HCT116 (cell line): ENCODE results near the gene DDX23. TPM values are rescaled to one million over a fixed set of nuclear protein-coding genes. Genes with fewer than 3 reads are reported as not detected.

Experiments
- ATAC-seq: fragments of 200-7000 bp; cut with Tn5 transposase; 2 replicates; pipeline ENCODE4 v1.9.1; 2020; ENCODE audit warnings: mild to moderate bottlenecking, moderate library complexity
- BruUV-seq: library from RNA; stranded (reverse); fragments of 400-500 nt; replicated peaks from 2 replicates; lab custom pipeline; 2021; lab: Mats Ljungman, UMichigan
- CTCF ChIA-PET: fragments of 300-600 bp; sonication (Branson Sonifier 250); formaldehyde crosslinking; loops from one replicate; lab custom pipeline; 2021; ENCODE audit warnings: antibody characterized with exemption; lab: Charles Lee
- POLR2A ChIA-PET: fragments of 300-600, 350-600 bp; sonication (Branson Sonifier 250); formaldehyde crosslinking; loops from one replicate; lab custom pipeline; 2021; ENCODE audit warnings: antibody characterized with exemption; lab: Charles Lee
- RAD21 ChIA-PET, 2 experiments: fragments of 300-600 bp; sonication (Branson Sonifier 250); formaldehyde crosslinking; loops; one replicate each; lab custom pipeline; 2023; ENCODE audit warnings: low total read pairs in 2 of 2; ENCODE audit not compliant: uncharacterized antibody in 2 of 2, unreplicated experiment in 2 of 2, low non-redundant PET in 1 of 2; lab: Charles Lee
- DNase-seq: peaks from one replicate; pipeline ENCODE4 v3.0.0-alpha.2; 2010; ENCODE audit warnings: low read depth, low spot score
- H2AFZ ChIP-seq: fragments of 200-600 bp; shearing (Covaris generic), sonication (generic); 2 replicates; pipeline ENCODE4 v1.6.1; 2017; ENCODE audit warnings: low read depth, mixed run types, mixed read lengths, antibody characterized with exemption, low read length; ENCODE audit not compliant: poor library complexity, severe bottlenecking
- H3K27ac ChIP-seq: 2 replicates; pipeline ENCODE4 v1.5.1; 2012; ENCODE audit warnings: low read depth, low read length
- H3K27me3 ChIP-seq: fragments of 200-600 bp; sonication (generic); 2 replicates; pipeline ENCODE4 v1.6.1; 2016; ENCODE audit warnings: mixed run types, low read length, mixed read lengths; ENCODE audit not compliant: insufficient read depth
- H3K36me3 ChIP-seq, 2 experiments: fragments of 200-500 bp in 1 of 2; fragments of 200-600 bp in 1 of 2; sonication (Bioruptor generic) in 1 of 2; sonication (generic) in 1 of 2; 2 replicates each; pipeline versions ENCODE4 v1.5.1 to v1.6.1; 2014 to 2016; ENCODE audit warnings: low read length in 2 of 2, inconsistent platforms in 1 of 2, mixed read lengths in 1 of 2, mixed run types in 1 of 2; ENCODE audit not compliant: insufficient read depth in 2 of 2, control insufficient read depth in 1 of 2
- H3K4me1 ChIP-seq, 2 experiments: fragments of 200-600 bp in 1 of 2; sonication (generic) in 1 of 2; 2 replicates each; pipeline versions ENCODE4 v1.5.1 to v1.6.1; 2012 to 2017; ENCODE audit warnings: low read length in 2 of 2, inconsistent platforms in 1 of 2, mild to moderate bottlenecking in 1 of 2, mixed read lengths in 1 of 2, mixed run types in 1 of 2, moderate library complexity in 1 of 2; ENCODE audit not compliant: insufficient read depth in 2 of 2, control insufficient read depth in 1 of 2
- H3K4me2 ChIP-seq: fragments of 200-600 bp; sonication (generic); 2 replicates; pipeline ENCODE4 v1.6.1; 2017; ENCODE audit warnings: mixed run types, low read length, mixed read lengths
- H3K4me3 ChIP-seq, 2 experiments: fragments of 200-600 bp in 1 of 2; sonication (generic) in 1 of 2; replicated peaks in 1 of 2; 2 replicates each; pipeline ENCODE4 v1.5.1; 2011 to 2016; ENCODE audit warnings: low read length in 2 of 2, control low read depth in 1 of 2, low read depth in 1 of 2, mild to moderate bottlenecking in 1 of 2, mixed read lengths in 1 of 2, mixed run types in 1 of 2
- H3K79me2 ChIP-seq: fragments of 200-600 bp; sonication (generic); 2 replicates; pipeline ENCODE4 v1.6.1; 2017; ENCODE audit warnings: mild to moderate bottlenecking, mixed run types, low read length, moderate library complexity, mixed read lengths; ENCODE audit not compliant: insufficient read depth
- H3K9ac ChIP-seq: fragments of 200-600 bp; sonication (generic); 2 replicates; pipeline ENCODE4 v1.6.1; 2016; ENCODE audit warnings: low read length, mixed read lengths
- H3K9me2 ChIP-seq: fragments of 200-600 bp; sonication (generic), shearing (Covaris generic); 2 replicates; pipeline ENCODE4 v1.6.1; 2017; ENCODE audit warnings: mixed run types, mild to moderate bottlenecking, moderate library complexity; ENCODE audit not compliant: insufficient read depth
- H3K9me3 ChIP-seq, 2 experiments: fragments of 200-500 bp in 1 of 2; fragments of 200-600 bp in 1 of 2; sonication (Bioruptor generic) in 1 of 2; sonication (generic) in 1 of 2; 2 replicates each; pipeline ENCODE4 v1.6.1; 2014 to 2017; ENCODE audit warnings: low read length in 2 of 2, mixed read lengths in 2 of 2, inconsistent platforms in 1 of 2, low read depth in 1 of 2, mild to moderate bottlenecking in 1 of 2, mixed run types in 1 of 2, moderate library complexity in 1 of 2; ENCODE audit not compliant: control insufficient read depth in 1 of 2, insufficient read depth in 1 of 2
- H4K20me1 ChIP-seq: fragments of 200-600 bp; sonication (generic), shearing (Covaris generic); 2 replicates; pipeline ENCODE4 v1.6.1; 2017; ENCODE audit warnings: mixed run types, mild to moderate bottlenecking, moderate library complexity; ENCODE audit not compliant: insufficient read depth
- CEBPB ChIP-seq: IDR thresholded peaks from 2 replicates; pipeline ENCODE4 v1.6.1; 2012; ENCODE audit warnings: low read depth
- CTCF ChIP-seq, 3 experiments: fragments of 200-600 bp in 1 of 3; sonication (generic) in 1 of 3; IDR thresholded peaks in 2 of 3; conservative IDR thresholded peaks in 1 of 3; 2 replicates each; pipeline ENCODE4 v1.5.1; 2012 to 2017; ENCODE audit warnings: low read depth in 2 of 3, low read length in 2 of 3, antibody characterized with exemption in 1 of 3, borderline replicate concordance in 1 of 3, control low read depth in 1 of 3, mild to moderate bottlenecking in 1 of 3, mixed read lengths in 1 of 3, mixed run types in 1 of 3, moderate library complexity in 1 of 3; ENCODE audit not compliant: insufficient read depth in 1 of 3
- ELF1 ChIP-seq: IDR thresholded peaks from 2 replicates; pipeline ENCODE4 v1.6.1; 2012; ENCODE audit warnings: low read depth, borderline replicate concordance
- EZH2phosphoT487 ChIP-seq: fragments of 200-600 bp; IDR thresholded peaks from 2 replicates; pipeline ENCODE4 v1.6.1; 2018; ENCODE audit warnings: antibody characterized with exemption, borderline replicate concordance
- FOSL1 ChIP-seq: IDR thresholded peaks from 2 replicates; pipeline ENCODE4 v1.6.1; 2012; ENCODE audit warnings: low read depth
- JUND ChIP-seq: IDR thresholded peaks from 2 replicates; pipeline ENCODE4 v1.6.1; 2012
- POLR2A ChIP-seq: IDR thresholded peaks from 2 replicates; pipeline ENCODE4 v1.7.0; 2011; ENCODE audit warnings: borderline replicate concordance; ENCODE audit not compliant: insufficient read depth, insufficient read length; ENCODE audit errors: extremely low read depth
- POLR2AphosphoS5 ChIP-seq: IDR thresholded peaks from 2 replicates; pipeline ENCODE4 v1.6.1; 2011; ENCODE audit warnings: mild to moderate bottlenecking, low read depth, low read length, moderate library complexity
- RAD21 ChIP-seq: IDR thresholded peaks from 2 replicates; pipeline ENCODE4 v1.6.1; 2012; ENCODE audit warnings: low read depth, mild to moderate bottlenecking
- SRF ChIP-seq: IDR thresholded peaks from 2 replicates; pipeline ENCODE4 v1.6.1; 2012; ENCODE audit warnings: low read depth
- TCF7L2 ChIP-seq: IDR thresholded peaks from 2 replicates; pipeline ENCODE4 v1.7.0; 2011; ENCODE audit warnings: borderline replicate concordance, inconsistent platforms; ENCODE audit not compliant: insufficient read depth, insufficient read length; ENCODE audit errors: extremely low read depth
- YY1 ChIP-seq: IDR thresholded peaks from 2 replicates; pipeline ENCODE4 v1.6.1; 2011; ENCODE audit warnings: low read length, low read depth, moderate library complexity, mild to moderate bottlenecking; ENCODE audit not compliant: insufficient replicate concordance; ENCODE audit errors: extremely low read depth
- ZFX ChIP-seq: fragments of 450-650 bp; IDR thresholded peaks from 2 replicates; pipeline ENCODE4 v1.6.1; 2017
- intact Hi-C: fragments of 100-400 bp; cut with micrococcal nuclease; formaldehyde crosslinking; loops from 2 replicates; pipeline ENCODE4 v1.10.0; 2022
- total RNA-seq: library from RNA; stranded (reverse); gene quantifications from one replicate; pipeline ENCODE4 v1.2.1, GENCODE V29; 2021; ENCODE audit not compliant: unreplicated experiment
- TF ChIP-seq, protein P1 (sequence below): IDR thresholded peaks from 2 replicates; pipeline ENCODE4 v1.6.1; 2012

The DDX23 gene
- total RNA-seq, 1 experiment from 2014 or later, result 75.0 TPM

DNA sequence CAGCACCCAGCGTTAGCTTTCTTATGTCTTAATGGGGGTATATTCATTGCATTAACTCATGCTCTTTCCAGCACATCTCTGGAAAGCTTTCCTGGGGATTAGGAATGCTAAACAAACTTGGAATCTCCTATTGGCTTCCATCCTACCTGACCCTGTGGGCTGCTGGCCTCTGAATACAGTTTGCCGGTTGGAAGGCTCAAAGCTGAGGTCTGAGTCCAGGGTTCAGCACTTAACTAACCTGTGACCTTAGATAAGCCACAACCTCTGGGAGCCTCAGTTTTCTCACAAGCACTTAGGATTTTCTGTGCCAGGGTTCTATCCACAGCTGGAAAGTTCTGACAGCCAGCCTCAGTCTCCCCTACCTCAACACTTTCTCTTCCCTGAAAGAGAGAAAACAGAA lies 26.6 kb upstream of the DDX23 start:
- ATAC-seq, result no peak
- H3K4me1 ChIP-seq, result peaks cover 0 to 1% of the 10 kb centered on the region in 2 experiments; a peak in 1 of 4 replicates
- H3K9me2 ChIP-seq, result no peaks in the 10 kb centered on the region
- no peaks in the 10 kb centered on the region for H4K20me1 ChIP-seq
- intact Hi-C loops, result no loop called here
- H3K27ac ChIP-seq, result no peak overlapping the region
- CTCF ChIA-PET, result no interaction called here
- TF ChIP-seq POLR2AphosphoS5 (no peak), SRF (no peak), RAD21 (no peak), ELF1 (no peak), CEBPB (no peak), TCF7L2 (no peak), FOSL1 (no peak), POLR2A (no peak), JUND (no peak), ZFX (no peak), EZH2phosphoT487 (no peak), YY1 (no peak), CTCF (IDR thresholded peaks at IDR 0.05 in 2 of 3, conservative IDR thresholded peaks at IDR 0.05 in 1 of 3; ENCODE audit: borderline replicate concordance in 1 of 3, insufficient read depth in 1 of 3, low read depth in 2 of 3, low read length in 2 of 3) (no peak)
- TF ChIP-seq, protein P1, sequence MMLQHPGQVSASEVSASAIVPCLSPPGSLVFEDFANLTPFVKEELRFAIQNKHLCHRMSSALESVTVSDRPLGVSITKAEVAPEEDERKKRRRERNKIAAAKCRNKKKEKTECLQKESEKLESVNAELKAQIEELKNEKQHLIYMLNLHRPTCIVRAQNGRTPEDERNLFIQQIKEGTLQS, result no peak
- POLR2A ChIA-PET, result no interaction called here
- no peak overlapping the region for H3K4me2 ChIP-seq
- BruUV-seq, result no TSS peak
- H3K9me3 ChIP-seq, result no peaks in the 10 kb centered on the region
- no peak overlapping the region for H3K4me3 ChIP-seq
- no peaks in the 10 kb centered on the region for H3K79me2 ChIP-seq
- H3K27me3 ChIP-seq, result peaks cover 11% of the 10 kb centered on the region; the same call in 1 of the 2 replicates
- H3K36me3 ChIP-seq, result no peaks in the 10 kb centered on the region
- H3K9ac ChIP-seq, result no peak overlapping the region
- no peak overlapping the region for H2AFZ ChIP-seq
- RAD21 ChIA-PET, result no interaction called here
- DNase-seq, result no peak
